Lung (tissue), 16 donors: ENCODE measurements around the gene PEPD. TPM values are rescaled to one million over a fixed set of nuclear protein-coding genes. Genes with fewer than 3 reads are reported as not detected.

ENCODE experiments used
- ATAC-seq: fragments of 200-7000 bp; cut with Tn5 transposase; one replicate; pipeline ENCODE4 v1.9.1; 2020; ENCODE audit warnings: moderate number of reproducible peaks; ENCODE audit not compliant: insufficient read depth, low FRiP score
- DNase-seq, 3 donors: peaks; one replicate each; pipeline ENCODE4 v3.0.0-alpha.2; 2013 to 2017
- H3K27ac ChIP-seq, 2 donors: one replicate each; pipeline ENCODE4 v1.5.1; 2013; ENCODE audit warnings: mild to moderate bottlenecking in 2 of 2, moderate library complexity in 2 of 2, control low read depth in 1 of 2, inconsistent platforms in 1 of 2, low read depth in 1 of 2, low read length in 1 of 2
- H3K27me3 ChIP-seq, 3 donors: one replicate each; pipeline ENCODE4 v1.5.1; 2013; ENCODE audit warnings: low read length in 2 of 3; ENCODE audit not compliant: control insufficient read depth in 3 of 3, insufficient read depth in 3 of 3
- H3K36me3 ChIP-seq, 4 donors: one replicate each; pipeline ENCODE4 v1.5.1; 2013; ENCODE audit warnings: low read length in 4 of 4, mild to moderate bottlenecking in 1 of 4, moderate library complexity in 1 of 4; ENCODE audit not compliant: control insufficient read depth in 4 of 4, insufficient read depth in 4 of 4
- H3K4me1 ChIP-seq, 5 donors: one replicate each; pipeline ENCODE4 v1.5.1; 2013; ENCODE audit warnings: low read length in 5 of 5, mild to moderate bottlenecking in 2 of 5, moderate library complexity in 1 of 5; ENCODE audit not compliant: control insufficient read depth in 5 of 5, insufficient read depth in 5 of 5
- H3K4me3 ChIP-seq: one replicate; pipeline ENCODE4 v1.5.1; 2013; ENCODE audit warnings: mild to moderate bottlenecking, control low read depth, moderate library complexity
- H3K9ac ChIP-seq, 2 donors: one replicate each; pipeline ENCODE4 v1.5.1; 2013; ENCODE audit warnings: low read length in 2 of 2, control low read depth in 1 of 2; ENCODE audit not compliant: insufficient read depth in 1 of 2
- H3K9me3 ChIP-seq, 4 donors: one replicate each; pipeline ENCODE4 v1.5.1; 2013; ENCODE audit warnings: low read length in 3 of 4, mild to moderate bottlenecking in 1 of 4, moderate library complexity in 1 of 4; ENCODE audit not compliant: control insufficient read depth in 4 of 4, insufficient read depth in 3 of 4
- CTCF ChIP-seq: IDR thresholded peaks from 2 replicates; pipeline ENCODE4 v1.5.1; 2012; ENCODE audit warnings: mild to moderate bottlenecking; ENCODE audit errors: control extremely low read depth, extremely low read depth
- WGBS, 2 donors: extraction: QIAGEN DNeasy Blood & Tissue Kit; methylation state at CpG; one replicate each; pipeline ENCODE4 v1.1.7; 2013; 5-methylcytosine and 5-hydroxymethylcytosine counted together
- long read RNA-seq, 5 donors: transcript quantifications; one replicate each; lab custom pipeline, GENCODE V29; 2026
- polyA plus RNA-seq, 2 donors: library from polyadenylated mRNA; stranded (reverse); fragments of 200-250 nt; gene quantifications; one replicate each; pipeline ENCODE4 v1.2.1, GENCODE V29; 2013
- total RNA-seq, 2 donors: library from RNA; depleted of rRNA in 1 of 2; stranded (reverse); fragments of >200 nt in 1 of 2; gene quantifications; one replicate each; pipeline ENCODE4 v1.2.1, GENCODE V29; 2014 to 2021
- donor health status: control.
- donor health status: control.
- donor health status: Bipolar disorder and iron deficiency.
- donor health status: healthy.
- donor health status: DM: yes; HTN: yes; CAD: no.

The PEPD gene
- 10 to 100 TPM; 29.6 to 88.2 TPM for total RNA-seq
- 10 to 100 TPM; 68.6 to 78.3 TPM for polyA plus RNA-seq
- long read RNA-seq, donor 1, transcript PEPD-201 (15 exons, 1,910 nt): major isoform, 13 of 15 reads
- long read RNA-seq, donor 1, partial matches to known transcripts: 0 of 15 reads
- long read RNA-seq, donor 1, other reads (novel, unspliced or antisense): 0 of 15 reads
- long read RNA-seq, donor 2, partial matches to known transcripts: 0 of 6 reads
- long read RNA-seq, donor 2, other reads (novel, unspliced or antisense): 0 of 6 reads
- long read RNA-seq, donor 3, transcript PEPD-201 (15 exons, 1,910 nt): major isoform, 12 of 13 reads
- long read RNA-seq, donor 3, partial matches to known transcripts: 0 of 13 reads
- long read RNA-seq, donor 3, other reads (novel, unspliced or antisense): 0 of 13 reads
- long read RNA-seq, donor 4, transcript PEPD-201 (15 exons, 1,910 nt): major isoform, 5 of 15 reads
- long read RNA-seq, donor 4, partial matches to known transcripts: 9 of 15 reads
- long read RNA-seq, donor 4, other reads (novel, unspliced or antisense): 0 of 15 reads
- long read RNA-seq, donor 5, transcript PEPD-201 (15 exons, 1,910 nt): major isoform, 18 of 21 reads
- long read RNA-seq, donor 5, partial matches to known transcripts: 0 of 21 reads
- long read RNA-seq, donor 5, other reads (novel, unspliced or antisense): 0 of 21 reads

GRCh38 chr19:33521480-33522370, at the start of gene PEPD:
Gene PEPD, minus strand, starts transcription at chr19:33521791. Its CDS starts 31 bp downstream, at chr19:33521760.
- WGBS, 2 donors: 3 to 4% methylated on average over 59 to 69 of the region's 69 CpGs
- ATAC-seq (peak; percentile 95), DNase-seq (peak; percentile 94 to 96 (median 95))
- H3K27me3 ChIP-seq: no peaks in the 10 kb centered on the region
- TF ChIP-seq CTCF: no peak
- H3K27ac ChIP-seq: peak within 1 kb of the TSS in 1 of 2 donors; percentile 65
- H3K4me3 ChIP-seq: peak within 1 kb of the TSS; percentile 100
- H3K4me1 ChIP-seq: peaks cover 5 to 10% (median 9%) of the 10 kb centered on the region in 5 donors
- no peaks in the 10 kb centered on the region for H3K9me3 ChIP-seq
- peak within 1 kb of the TSS; percentile 23 to 26 for H3K9ac ChIP-seq
- no peaks in the 10 kb centered on the region for H3K36me3 ChIP-seq

GRCh38 chr19:33569821-33570220, 48.2 kb upstream of the PEPD start:
- WGBS, 2 donors: 51 to 59% methylated on average over 5 of the region's 5 CpGs
- Histone ChIP-seq H3K36me3 (no peaks in the 10 kb centered on the region), H3K9ac (no peak overlapping the region), H3K27me3 (peaks cover 0 to 2% (median 0%) of the 10 kb centered on the region in 3 donors), H3K4me3 (no peak overlapping the region), H3K9me3 (peaks cover 0 to 6% (median 3%) of the 10 kb centered on the region in 4 donors), H3K27ac (no peak overlapping the region), H3K4me1 (no peaks in the 10 kb centered on the region)
- TF ChIP-seq CTCF: no peak
- no peak for DNase-seq
- no peak for ATAC-seq

- H3K36me3 ChIP-seq: no peaks in the 10 kb centered on the region
- no peak overlapping the region for H3K9ac ChIP-seq
- H3K4me1 ChIP-seq: no peaks in the 10 kb centered on the region
- H3K27me3 ChIP-seq: peaks cover 0 to 2% (median 0%) of the 10 kb centered on the region in 3 donors
- 90% methylated on average over 2 of the region's 2 CpGs for WGBS, 2 donors
- DNase-seq (no peak), ATAC-seq (no peak)
- no peak for TF ChIP-seq CTCF
- no peak overlapping the region for H3K27ac ChIP-seq
- H3K4me3 ChIP-seq: no peak overlapping the region
- H3K9me3 ChIP-seq: peaks cover 0 to 2% (median 0%) of the 10 kb centered on the region in 4 donors
Observed at GRCh38 chr19:33568706-33569105, 47.1 kb upstream of the PEPD start.
